Measurements from ENCODE around the gene MRPS34.

The MRPS34 gene

GRCh38 chr16:1789643-1790045, 16.7 kb upstream of the MRPS34 start:
- FAIRE-seq: no peak
- no peak for DNase-seq (ENCODE audit: insufficient read length, low spot score)

GRCh38 chr16:1788708-1789100, 15.8 kb upstream of the MRPS34 start:
- FAIRE-seq: no peak
- DNase-seq (ENCODE audit: insufficient read length, low spot score): no peak
- TF ChIP-seq SPI1 (IDR thresholded peaks at IDR 0.05; ENCODE audit: low read depth, low read length): no peak
- no peak for TF ChIP-seq PAX5 (IDR thresholded peaks at IDR 0.05; ENCODE audit: insufficient read depth, low read length, severe bottlenecking)
- TF ChIP-seq POLR2AphosphoS5 (IDR thresholded peaks at IDR 0.05; ENCODE audit: low read depth, low read length): no peak
- TF ChIP-seq TAF1 (IDR thresholded peaks at IDR 0.05; ENCODE audit: low read depth, low read length): no peak
- TF ChIP-seq POLR2A (IDR thresholded peaks at IDR 0.05; ENCODE audit: low read depth, low read length): no peak
- no peak for TF ChIP-seq POU2F2 (IDR thresholded peaks at IDR 0.05; ENCODE audit: low read depth, low read length)

More at GRCh38 chr16:1789643-1790045, 16.7 kb upstream of the MRPS34 start:
- TF ChIP-seq SPI1 (IDR thresholded peaks at IDR 0.05; ENCODE audit: low read depth, low read length): no peak
- TF ChIP-seq POLR2A (IDR thresholded peaks at IDR 0.05; ENCODE audit: low read depth, low read length): no peak
- no peak for TF ChIP-seq POLR2AphosphoS5 (IDR thresholded peaks at IDR 0.05; ENCODE audit: low read depth, low read length)
- no peak for TF ChIP-seq PAX5 (IDR thresholded peaks at IDR 0.05; ENCODE audit: insufficient read depth, low read length, severe bottlenecking)
- TF ChIP-seq TAF1 (IDR thresholded peaks at IDR 0.05; ENCODE audit: low read depth, low read length): no peak
- TF ChIP-seq POU2F2 (IDR thresholded peaks at IDR 0.05; ENCODE audit: low read depth, low read length): no peak

DNA sequence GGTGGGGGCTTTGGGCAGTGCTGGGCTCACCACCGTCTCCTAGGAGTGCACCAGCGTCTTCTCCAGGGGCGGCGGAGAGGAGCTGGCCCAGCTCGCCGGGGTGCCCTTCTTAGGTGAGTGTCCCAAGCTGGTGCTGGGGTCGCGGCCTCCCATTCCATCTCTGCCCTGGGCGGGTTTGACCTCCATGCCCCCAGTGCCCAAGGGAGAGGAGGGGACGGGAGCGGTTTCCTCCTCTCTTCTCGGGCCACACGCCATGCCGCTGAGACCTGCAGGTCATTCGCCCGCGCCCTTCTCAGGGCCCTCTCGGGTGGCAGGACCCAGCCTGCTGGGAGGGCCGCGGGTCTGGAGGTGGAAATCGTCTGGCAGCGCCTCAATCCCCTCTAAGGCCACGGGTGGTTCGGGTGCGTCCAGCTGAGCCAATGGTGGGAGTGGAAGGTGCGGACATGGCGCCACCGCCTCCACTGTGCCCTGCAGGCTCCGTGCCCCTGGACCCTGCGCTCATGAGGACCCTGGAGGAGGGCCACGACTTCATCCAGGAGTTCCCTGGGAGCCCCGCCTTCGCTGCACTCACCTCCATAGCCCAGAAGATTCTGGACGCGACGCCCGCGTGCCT, 15.3 kb upstream of the MRPS34 start:
- no peak for FAIRE-seq
- no peak for TF ChIP-seq PAX5 (IDR thresholded peaks at IDR 0.05; ENCODE audit: insufficient read depth, low read length, severe bottlenecking)
- TF ChIP-seq POLR2AphosphoS5 (IDR thresholded peaks at IDR 0.05; ENCODE audit: low read depth, low read length): no peak
- TF ChIP-seq SPI1 (IDR thresholded peaks at IDR 0.05; ENCODE audit: low read depth, low read length): no peak
- no peak for TF ChIP-seq POU2F2 (IDR thresholded peaks at IDR 0.05; ENCODE audit: low read depth, low read length)
- no peak for TF ChIP-seq POLR2A (IDR thresholded peaks at IDR 0.05; ENCODE audit: low read depth, low read length)
- TF ChIP-seq TAF1 (IDR thresholded peaks at IDR 0.05; ENCODE audit: low read depth, low read length): no peak

DNA sequence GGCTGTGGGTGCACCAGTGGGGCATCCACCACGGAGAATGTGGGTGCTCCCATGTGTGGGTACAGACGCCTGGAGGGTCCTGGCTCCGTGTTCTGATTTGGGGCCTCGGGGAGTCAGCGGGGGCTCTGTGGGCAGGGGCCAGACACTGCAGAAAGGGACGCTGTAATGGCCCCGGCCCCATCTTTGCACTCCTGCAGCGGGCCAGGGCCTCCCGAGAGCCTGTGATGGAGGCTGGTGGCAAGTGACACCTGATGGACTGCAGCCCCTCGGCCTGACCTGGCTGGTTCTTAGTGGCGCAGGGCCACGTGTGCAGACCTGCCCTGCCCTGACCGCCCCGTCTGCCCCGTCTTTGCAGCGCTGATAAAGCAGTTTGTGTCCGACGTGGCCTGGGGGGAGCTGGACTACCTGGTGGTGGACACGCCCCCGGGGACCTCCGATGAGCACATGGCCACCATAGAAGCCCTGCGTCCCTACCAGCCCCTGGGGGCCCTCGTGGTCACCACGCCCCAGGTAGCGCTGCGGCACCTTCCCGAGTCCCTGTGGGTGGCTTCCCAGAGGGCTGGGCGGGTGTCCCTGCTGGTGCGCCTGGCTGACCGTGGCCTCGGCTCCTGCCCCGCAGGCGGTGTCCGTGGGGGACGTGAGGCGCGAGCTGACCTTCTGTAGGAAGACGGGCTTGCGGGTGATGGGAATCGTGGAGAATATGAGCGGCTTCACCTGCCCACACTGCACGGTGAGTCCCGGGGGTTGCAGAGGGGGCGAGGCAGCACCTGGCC, 14.6 kb upstream of the MRPS34 start:
- DNase-seq (ENCODE audit: insufficient read length, low spot score): no peak
- TF ChIP-seq POU2F2 (IDR thresholded peaks at IDR 0.05; ENCODE audit: low read depth, low read length) (no peak), POLR2A (IDR thresholded peaks at IDR 0.05; ENCODE audit: low read depth, low read length) (no peak), PAX5 (IDR thresholded peaks at IDR 0.05; ENCODE audit: insufficient read depth, low read length, severe bottlenecking) (no peak), TAF1 (IDR thresholded peaks at IDR 0.05; ENCODE audit: low read depth, low read length) (no peak), POLR2AphosphoS5 (IDR thresholded peaks at IDR 0.05; ENCODE audit: low read depth, low read length) (no peak), SPI1 (IDR thresholded peaks at IDR 0.05; ENCODE audit: low read depth, low read length) (no peak)
- no peak for FAIRE-seq

More for the DNA sequence above, 15.3 kb upstream of the MRPS34 start:
- DNase-seq (ENCODE audit: insufficient read length, low spot score): no peak

GRCh38 chr16:1787056-1787321, 14.1 kb upstream of the MRPS34 start:
- FAIRE-seq: no peak
- TF ChIP-seq PAX5 (IDR thresholded peaks at IDR 0.05; ENCODE audit: insufficient read depth, low read length, severe bottlenecking) (no peak), TAF1 (IDR thresholded peaks at IDR 0.05; ENCODE audit: low read depth, low read length) (no peak), POU2F2 (IDR thresholded peaks at IDR 0.05; ENCODE audit: low read depth, low read length) (no peak), POLR2AphosphoS5 (IDR thresholded peaks at IDR 0.05; ENCODE audit: low read depth, low read length) (no peak), POLR2A (IDR thresholded peaks at IDR 0.05; ENCODE audit: low read depth, low read length) (no peak), SPI1 (IDR thresholded peaks at IDR 0.05; ENCODE audit: low read depth, low read length) (no peak)

GRCh38 chr16:1786242-1787055, 13.5 kb upstream of the MRPS34 start:
- FAIRE-seq (no peak), DNase-seq (ENCODE audit: insufficient read length, low spot score) (no peak)
- TF ChIP-seq POLR2AphosphoS5 (IDR thresholded peaks at IDR 0.05; ENCODE audit: low read depth, low read length): no peak
- TF ChIP-seq POLR2A (IDR thresholded peaks at IDR 0.05; ENCODE audit: low read depth, low read length): no peak
- no peak for TF ChIP-seq TAF1 (IDR thresholded peaks at IDR 0.05; ENCODE audit: low read depth, low read length)
- TF ChIP-seq POU2F2 (IDR thresholded peaks at IDR 0.05; ENCODE audit: low read depth, low read length): no peak
- no peak for TF ChIP-seq SPI1 (IDR thresholded peaks at IDR 0.05; ENCODE audit: low read depth, low read length)
- TF ChIP-seq PAX5 (IDR thresholded peaks at IDR 0.05; ENCODE audit: insufficient read depth, low read length, severe bottlenecking): no peak

More at GRCh38 chr16:1787056-1787321, 14.1 kb upstream of the MRPS34 start:
- no peak for DNase-seq (ENCODE audit: insufficient read length, low spot score)

GRCh38 chr16:1785846-1786170, 12.9 kb upstream of the MRPS34 start:
- no peak for TF ChIP-seq SPI1 (IDR thresholded peaks at IDR 0.05; ENCODE audit: low read depth, low read length)
- TF ChIP-seq PAX5 (IDR thresholded peaks at IDR 0.05; ENCODE audit: insufficient read depth, low read length, severe bottlenecking): no peak
- no peak for TF ChIP-seq POU2F2 (IDR thresholded peaks at IDR 0.05; ENCODE audit: low read depth, low read length)
- TF ChIP-seq TAF1 (IDR thresholded peaks at IDR 0.05; ENCODE audit: low read depth, low read length): no peak
- TF ChIP-seq POLR2AphosphoS5 (IDR thresholded peaks at IDR 0.05; ENCODE audit: low read depth, low read length): no peak
- TF ChIP-seq POLR2A (IDR thresholded peaks at IDR 0.05; ENCODE audit: low read depth, low read length): no peak
- FAIRE-seq (no peak), DNase-seq (ENCODE audit: insufficient read length, low spot score) (no peak)

DNA sequence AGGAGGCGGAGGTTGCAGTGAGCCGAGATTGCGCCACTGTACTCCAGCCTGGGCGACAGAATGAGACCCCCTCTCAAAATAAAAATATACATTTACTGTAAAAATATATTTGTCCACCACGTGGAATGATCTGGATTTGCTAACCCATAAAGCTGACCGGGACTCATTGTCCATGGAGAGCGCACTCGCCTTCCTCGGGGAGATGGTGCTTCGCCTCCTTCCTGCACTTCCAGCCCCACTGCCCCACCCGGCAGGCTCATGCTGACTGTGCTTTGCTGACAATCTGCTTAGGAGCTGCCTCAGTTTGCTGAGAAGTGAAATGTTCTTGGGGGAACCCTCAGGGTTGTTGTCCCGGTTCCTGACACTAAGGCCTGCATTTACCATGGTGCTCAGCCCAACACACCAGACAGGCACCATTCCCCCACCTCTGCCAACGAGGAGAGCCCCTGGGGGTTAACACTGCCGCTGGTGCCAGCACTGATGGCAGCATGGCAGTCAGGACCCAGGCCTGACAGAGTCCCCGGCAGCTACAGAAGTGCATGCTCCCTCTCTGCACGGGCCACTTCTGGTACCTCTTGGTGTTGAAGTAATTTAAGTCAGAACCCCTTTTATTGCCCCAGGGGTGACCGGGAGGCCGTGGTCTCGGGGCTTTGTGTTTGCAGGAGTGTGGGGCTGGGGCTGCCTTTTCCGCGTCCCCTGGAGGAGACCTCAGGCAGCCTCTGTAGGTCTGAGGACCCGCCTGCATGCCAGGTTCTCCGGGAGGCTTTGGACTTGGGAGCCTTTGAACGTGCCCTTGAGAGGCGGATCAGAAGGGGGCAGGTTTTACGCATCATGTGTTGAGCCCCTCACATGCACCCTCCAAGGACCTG, 12.3 kb upstream of the MRPS34 start:
- no peak for TF ChIP-seq SPI1 (IDR thresholded peaks at IDR 0.05; ENCODE audit: low read depth, low read length)
- no peak for TF ChIP-seq POLR2AphosphoS5 (IDR thresholded peaks at IDR 0.05; ENCODE audit: low read depth, low read length)
- TF ChIP-seq POLR2A (IDR thresholded peaks at IDR 0.05; ENCODE audit: low read depth, low read length): no peak
- no peak for TF ChIP-seq TAF1 (IDR thresholded peaks at IDR 0.05; ENCODE audit: low read depth, low read length)
- TF ChIP-seq POU2F2 (IDR thresholded peaks at IDR 0.05; ENCODE audit: low read depth, low read length): no peak
- TF ChIP-seq PAX5 (IDR thresholded peaks at IDR 0.05; ENCODE audit: insufficient read depth, low read length, severe bottlenecking): no peak
- no peak for FAIRE-seq

More for the DNA sequence above, 12.3 kb upstream of the MRPS34 start:
- no peak for DNase-seq (ENCODE audit: insufficient read length, low spot score)

Measured in GM12891 (cell line).